ENCODE data around the gene DCUN1D2.

Gene DCUN1D2

DNA sequence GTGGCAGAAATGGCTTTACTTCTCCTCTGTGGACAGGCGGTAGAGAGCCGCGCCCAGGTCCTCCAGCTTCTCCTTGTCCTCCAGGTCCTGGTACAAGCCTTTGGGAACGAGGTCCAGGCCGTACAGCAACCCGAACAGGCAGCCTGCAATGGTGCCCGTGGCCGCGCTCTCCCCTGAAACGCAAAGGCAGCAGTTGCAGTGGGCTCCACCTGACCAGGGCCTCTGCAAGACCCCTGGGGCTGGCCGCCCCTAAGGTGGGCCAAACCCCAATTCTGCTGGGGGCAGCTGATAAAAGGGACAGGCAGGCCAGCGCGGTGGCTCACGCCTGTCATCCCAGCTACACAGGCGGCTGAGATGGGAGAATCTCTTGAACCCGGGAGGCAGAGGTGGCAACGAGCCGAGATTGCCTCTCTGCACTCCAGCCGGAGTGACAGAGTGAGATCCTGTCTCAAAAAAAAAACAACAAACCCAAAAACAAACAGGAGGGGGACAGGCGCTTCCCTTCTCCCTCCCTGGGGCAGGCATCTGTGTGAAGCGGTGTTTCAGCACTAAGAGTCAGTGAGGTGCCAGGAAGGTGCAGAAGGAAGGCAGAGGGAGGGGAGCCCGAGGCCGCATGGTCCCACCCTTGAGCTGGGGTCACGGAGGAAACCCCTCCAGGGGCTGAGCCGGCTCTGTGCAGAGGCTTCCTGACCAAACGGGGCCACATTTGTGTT, 67.5 kb downstream of the DCUN1D2 start:
- DNase-seq (ENCODE audit: low read depth), result no peak

DNA sequence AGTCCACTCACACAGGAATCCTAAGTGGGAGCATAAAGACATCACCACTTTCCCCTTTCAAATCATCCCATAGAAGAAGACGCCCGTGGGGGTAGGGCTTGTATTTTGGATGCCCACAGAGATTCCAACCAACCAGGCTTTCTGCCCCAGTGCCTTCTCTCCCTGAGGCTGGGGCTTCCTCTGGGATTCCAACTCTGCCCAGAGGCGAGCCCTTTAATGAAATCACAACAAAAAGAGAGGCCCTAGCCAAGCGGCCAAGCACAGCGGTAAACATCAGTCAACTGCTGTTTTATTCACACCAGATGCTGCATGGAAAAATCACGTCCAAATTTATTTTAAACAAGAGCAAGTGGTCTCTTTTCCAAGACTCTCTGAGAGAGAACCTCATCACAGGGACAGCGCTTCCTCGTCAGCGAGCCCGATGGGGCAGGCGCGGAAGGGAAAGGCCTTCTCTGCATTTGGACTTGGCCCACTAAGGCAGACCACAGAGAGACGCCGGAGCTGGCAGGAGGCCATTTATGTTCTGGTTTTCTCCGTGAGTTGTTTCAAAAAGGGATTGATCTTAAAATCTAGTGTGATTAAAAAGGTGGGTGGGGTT, 68.7 kb downstream of the DCUN1D2 start:
- peak; percentile 46 for DNase-seq (ENCODE audit: low read depth)

DNA sequence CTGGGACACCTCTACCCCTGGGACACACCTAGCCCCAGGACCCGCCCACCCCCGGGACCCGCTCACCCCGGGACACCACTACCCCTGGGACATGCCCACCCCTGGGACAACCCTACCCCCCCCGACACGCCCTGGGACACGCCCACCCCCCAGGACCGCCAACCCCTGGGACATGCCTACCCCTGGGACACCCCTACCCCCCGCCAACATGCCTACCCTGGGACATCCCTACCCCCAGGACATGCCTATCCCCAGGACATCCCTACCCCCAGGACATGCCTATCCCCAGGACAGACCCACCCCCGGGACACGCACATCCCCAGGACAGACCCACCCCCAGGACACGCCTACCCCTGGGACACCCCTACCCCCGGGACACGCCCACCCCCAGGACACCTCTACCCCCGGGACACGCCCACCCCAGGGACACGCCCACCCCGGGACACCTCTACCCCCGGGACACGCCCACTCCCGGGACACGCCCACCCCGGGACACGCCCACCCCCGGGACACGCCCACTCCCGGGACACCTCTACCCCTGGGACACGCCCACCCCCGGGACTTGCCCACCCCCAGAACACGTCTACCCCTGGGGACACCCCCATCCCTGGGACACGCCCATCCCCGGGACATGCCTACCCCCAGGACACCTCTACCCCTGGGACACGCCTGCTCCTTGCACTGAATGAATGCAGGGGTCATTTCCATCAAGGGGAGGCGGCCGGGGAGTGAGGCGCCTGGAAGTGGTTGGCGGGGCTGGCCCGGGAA, 69.5 kb downstream of the DCUN1D2 start:
- DNase-seq (ENCODE audit: low read depth), result no peak

DNA sequence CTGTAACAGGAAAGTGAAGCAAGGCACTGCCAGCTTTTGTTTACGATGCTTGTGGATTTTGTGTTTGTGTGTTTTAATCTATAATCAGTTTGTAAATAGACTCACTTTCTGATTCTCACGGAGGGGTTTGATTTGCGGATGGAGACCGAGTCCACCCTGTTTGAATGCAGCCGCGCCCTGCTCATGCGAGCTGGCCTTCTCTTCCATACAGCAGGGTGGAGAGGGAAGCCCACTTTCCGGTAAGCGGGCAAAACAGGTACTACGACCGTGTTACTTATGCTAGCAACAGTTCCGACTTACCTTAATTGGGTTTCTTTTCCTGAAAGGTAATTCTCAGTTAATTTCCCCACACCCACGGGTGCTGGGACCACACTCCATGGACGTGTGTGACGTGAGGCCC, 70.3 kb downstream of the DCUN1D2 start:
- no peak for DNase-seq (ENCODE audit: low read depth)

DNA sequence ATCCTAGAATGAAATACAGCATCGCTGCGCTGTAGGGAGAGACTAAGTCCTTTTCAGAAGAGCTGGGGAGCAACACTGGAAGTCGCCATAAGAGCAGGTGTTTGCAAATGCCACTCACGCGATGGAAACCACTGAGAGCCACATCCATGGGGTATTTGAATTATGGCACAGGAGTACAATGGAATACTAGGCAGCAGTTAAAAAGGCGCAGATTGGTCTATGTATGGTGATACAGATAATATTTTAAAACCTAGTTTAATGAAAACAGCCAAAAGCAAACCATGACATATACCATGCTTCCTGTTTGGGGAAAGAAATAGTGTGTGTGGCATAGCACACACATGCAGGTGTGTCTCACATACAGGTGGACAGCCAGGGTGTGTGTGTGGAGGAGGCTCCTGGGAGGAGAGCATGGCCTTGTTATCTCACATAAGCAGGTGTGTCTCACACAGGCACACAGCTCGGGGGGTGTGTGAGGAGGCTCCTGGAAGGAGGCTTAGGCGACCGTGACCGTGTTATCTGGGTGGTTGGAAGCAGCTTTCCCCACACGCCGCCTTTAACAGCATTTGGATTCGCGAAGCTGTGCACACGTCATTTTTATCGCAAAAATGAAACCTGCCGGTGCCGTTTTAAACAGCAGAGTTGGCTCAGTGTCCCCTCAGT, 70.8 kb downstream of the DCUN1D2 start:
- no peak for DNase-seq (ENCODE audit: low read depth)

DNA sequence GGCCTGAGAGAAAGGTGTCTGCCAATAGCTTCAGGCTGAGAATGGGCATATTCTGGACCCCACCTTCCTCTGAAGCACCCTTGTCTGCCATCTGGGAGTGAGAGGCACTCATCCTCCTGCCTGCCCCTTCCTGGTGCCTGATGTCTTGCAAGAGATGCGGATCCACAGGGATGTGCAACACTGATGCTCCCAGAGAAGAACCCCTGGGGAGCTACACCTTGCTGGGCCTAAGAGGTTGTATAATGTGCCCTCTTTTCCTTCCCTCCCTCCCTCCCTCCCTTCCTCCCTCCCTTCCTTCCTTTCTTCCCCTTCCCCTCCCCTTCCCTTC, 71.8 kb downstream of the DCUN1D2 start:
- DNase-seq (ENCODE audit: low read depth), result no peak

DNA sequence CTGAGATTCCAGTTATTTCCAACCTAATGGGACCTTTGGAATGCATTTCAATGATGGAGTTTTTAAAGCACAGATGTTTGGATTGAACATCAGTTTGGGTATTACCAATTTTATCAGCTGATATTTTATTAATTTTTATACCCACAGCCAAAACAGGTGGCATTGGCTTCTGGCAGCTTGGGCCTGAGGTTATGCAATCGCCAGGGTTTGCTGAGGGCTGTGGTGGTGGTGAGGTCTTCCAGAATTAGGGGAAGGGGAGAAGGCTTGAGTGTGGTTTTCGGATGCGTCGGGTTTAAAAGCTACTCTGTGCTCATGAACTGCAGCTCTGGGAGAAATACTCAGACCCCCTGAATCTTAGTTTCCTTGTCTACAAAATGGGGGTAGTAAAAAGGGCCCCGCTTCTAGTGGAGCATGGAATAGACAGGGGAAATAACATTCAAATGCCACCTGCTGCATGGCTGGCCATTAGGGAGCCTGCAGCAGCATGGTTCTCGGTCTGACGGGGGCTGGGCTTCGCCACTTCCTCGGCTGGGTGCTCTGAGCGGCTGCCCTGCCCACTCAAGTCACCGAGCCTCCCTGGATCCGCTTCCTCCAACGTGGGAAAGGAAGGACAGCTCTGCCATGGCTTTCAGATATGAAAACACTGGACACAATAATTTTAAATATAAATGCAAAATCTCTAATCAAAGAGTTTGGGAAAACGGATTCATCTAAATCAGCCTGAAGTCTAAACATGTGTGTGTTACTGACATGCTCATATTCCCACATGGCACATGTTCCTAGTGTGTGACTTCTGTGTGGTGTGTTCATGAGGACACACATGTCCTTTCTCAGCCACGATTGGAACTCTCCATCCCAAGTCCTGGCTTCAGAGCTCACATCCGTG, 72.4 kb downstream of the DCUN1D2 start:
- DNase-seq (ENCODE audit: low read depth), result no peak

DNA sequence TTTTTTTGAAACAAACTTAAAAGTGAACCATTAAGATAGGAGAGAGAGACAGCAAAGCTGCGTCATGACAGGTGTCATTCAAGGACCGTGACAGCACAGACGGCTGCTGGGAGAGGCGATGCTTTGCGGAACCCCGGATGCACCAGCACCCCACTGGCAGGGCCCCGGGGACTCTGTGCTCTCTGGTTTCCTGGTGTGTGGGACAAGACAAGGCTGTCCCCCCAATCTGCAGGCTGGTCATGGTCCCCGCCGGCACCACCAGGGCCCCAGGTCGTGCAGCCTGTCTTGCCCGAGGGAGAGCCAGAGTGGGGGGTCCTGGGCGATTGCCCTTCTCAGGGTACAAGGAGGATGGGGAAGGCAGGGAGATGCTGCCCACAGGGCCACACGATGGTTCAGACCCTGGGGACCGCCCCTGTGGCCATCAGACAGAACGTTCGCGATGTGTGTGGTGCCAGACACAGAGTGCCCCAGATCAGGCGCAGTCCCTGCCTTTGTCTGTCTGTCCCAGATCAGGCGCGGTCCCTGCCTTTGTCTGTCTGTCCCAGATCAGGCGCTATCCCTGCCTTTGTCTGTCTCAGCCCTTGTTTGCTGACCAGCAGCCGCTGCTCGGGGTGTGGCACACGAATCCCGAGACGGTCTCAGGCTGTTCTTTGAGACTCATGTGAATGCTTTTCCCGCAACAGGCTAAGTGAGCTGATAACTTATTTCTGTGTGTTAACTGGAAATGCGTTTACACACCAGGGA, 73.3 kb downstream of the DCUN1D2 start:
- no peak for DNase-seq (ENCODE audit: low read depth)

DNA sequence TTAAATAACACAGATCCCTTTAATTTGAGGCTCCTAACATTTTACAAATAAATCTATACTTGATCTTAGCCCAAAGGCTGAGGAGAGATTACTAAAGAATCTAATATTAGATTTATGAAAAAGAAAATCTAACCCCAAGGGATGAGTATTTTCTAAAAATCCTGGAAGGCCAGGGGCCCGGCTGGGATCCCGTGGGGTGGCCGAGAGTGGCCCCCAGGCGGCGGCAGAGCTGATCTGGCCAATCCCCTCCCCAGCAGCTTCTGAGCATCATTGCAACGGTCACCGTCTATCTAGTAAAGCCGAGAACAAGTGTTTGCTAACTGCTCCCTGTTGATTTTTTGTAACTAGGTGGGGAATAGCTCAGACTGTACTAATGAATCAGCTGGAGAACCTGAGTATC, 74.7 kb downstream of the DCUN1D2 start:
- no peak for DNase-seq (ENCODE audit: low read depth)

DNA sequence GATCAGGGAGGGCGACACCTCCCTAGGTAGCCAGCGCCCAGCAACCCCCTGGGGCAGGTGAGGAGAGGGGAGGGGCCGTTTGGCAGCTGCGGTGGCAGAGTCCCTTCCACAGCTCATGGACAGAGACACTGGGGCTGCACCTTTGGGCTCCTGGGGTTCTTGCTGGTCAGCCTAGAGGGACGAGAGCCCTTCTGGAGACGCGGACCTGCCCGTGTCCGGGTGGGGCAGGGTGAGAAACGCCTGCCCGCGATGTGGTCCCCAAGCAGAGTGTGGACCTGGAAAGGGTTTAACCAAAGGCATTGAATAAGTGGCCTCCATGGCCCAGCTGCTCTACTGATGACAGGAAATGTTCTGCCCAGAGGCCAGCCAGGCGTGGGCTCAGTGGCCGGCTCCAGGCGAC, 75.5 kb downstream of the DCUN1D2 start:
- DNase-seq (ENCODE audit: low read depth), result no peak

DNA sequence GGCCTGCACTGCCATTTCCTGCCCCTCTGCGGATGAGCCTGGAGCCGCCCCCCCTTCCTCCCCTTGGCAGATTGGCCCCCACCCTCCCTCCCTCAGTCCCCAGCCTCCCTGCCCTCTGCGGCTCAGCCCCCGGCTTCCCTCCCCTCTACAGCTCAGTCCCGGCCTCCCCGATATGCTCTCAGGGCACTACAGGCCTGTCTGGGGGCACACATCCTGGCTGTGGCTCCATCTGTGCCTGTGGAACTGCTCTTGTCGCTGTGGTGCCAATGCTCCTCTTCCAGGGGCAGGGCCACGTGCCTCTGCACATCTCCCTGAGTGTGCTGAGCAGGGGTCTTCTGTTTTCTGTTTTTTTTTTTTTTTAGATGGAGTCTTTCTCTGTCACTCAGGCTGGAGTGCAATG, 76.2 kb downstream of the DCUN1D2 start:
- DNase-seq (ENCODE audit: low read depth), result no peak

DNA sequence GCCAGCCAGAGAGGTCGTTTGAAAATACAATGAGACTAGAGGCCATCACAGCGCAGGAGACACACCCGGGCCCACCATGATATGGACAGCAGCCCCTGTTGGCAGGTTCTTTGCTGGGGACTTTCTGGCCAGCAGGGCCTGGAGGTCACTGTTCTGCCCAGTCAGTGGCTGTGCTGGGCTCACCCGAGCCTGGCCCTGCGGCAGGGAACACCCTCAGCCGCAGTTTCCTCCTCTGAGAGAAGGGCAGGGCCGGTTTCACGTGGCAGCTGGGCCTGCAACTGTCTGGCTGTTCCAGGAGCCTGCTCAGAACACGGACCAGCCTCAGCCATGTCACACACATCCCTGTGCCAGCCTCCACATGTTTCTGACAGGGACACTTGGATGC, 76.6 kb downstream of the DCUN1D2 start:
- DNase-seq (ENCODE audit: low read depth), result no peak

DNA sequence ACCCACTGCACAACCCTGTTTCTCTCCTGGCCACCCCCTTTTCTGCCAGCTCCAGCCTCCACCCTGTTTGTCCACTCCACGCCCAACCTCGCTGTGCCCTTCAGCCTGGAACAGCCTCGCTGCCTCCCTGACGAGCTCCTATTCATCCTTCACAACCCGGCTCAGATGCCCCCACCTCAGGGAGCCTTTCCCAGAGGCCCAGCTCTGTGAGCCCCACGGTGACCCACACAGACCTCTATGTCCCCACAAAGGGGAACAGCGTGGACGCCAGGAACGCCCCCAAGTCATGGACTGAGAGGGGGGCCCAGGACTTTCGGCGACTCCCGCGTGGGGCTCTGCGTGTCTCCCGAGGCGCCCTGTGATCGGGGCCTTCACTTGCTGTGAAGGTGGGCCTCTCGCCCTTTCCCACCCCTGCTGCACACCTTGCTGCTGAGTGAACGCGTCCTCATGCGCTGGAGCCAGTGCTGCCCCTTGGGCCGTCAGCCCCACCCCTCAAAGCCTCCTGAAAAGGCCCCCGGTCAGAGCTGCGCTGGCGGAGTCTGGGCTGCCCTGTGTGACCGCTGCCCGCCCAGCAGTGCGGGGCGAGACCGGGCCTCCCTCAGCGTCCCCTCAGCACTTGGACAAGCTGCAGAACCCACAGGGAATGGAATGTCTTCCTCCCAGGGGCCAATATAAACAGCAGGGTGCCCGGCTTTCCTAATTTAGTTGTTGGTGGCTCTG, 77.2 kb downstream of the DCUN1D2 start:
- no peak for DNase-seq (ENCODE audit: low read depth)

DNA sequence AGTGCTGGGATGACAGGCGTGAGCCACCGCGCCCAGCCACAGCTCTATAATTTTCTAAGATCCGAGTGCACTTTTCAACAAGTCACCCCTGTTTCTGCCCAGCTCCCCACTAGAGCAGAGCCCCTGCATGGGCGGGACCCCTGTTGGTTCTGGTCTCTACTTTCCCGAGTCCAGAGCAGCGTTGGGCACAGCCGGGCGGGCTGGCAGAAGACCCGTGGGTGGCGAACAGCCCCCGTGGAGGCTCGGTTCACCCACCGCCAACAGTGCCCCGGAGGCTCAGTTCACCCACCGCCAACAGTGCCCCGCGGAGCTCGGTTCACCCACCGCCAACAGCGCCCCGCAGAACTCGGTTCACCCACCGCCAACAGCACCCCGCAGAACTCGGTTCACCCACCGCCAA, 78.1 kb downstream of the DCUN1D2 start:
- no peak for DNase-seq (ENCODE audit: low read depth)

DNA sequence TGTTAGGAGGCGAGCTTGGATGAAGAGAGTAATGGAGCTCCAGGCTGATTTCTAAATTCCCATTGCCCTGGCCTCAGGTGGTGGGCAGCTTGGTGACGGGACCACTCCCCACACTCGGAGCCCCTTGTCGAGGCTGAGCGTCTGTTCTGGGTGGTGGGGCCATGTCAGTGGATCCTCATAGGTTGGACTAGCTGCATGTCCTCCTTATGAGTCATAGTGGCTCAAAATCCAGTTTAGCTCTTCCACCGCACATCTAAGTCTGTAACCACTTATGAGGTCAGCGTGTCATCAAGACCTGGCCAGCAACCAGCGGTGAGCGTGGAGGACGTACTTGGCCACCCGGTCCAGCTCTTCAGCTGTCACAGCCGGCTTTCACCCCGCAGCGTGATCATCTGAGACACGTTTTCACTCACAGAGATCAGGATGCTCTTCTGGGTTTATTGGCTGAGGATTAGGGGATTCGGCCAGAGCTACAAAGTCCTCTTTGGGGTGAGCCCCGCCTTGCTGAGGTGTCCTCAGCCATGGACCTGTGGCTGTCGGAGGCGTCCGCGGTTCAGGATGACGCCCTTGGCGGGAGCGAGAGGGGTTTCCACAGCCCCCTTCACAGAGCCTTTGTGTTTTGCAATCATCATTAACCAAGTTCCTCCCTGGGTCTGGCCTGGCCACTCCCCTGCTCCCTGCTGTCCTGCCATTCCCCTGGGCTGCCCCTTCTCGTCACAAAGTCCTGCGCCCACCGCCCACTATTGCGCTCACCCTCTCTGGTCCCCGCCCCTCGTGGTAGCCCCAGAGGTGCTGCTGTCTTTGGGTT, 79.1 kb downstream of the DCUN1D2 start:
- peak; percentile 96 for DNase-seq (ENCODE audit: low read depth)

DNA sequence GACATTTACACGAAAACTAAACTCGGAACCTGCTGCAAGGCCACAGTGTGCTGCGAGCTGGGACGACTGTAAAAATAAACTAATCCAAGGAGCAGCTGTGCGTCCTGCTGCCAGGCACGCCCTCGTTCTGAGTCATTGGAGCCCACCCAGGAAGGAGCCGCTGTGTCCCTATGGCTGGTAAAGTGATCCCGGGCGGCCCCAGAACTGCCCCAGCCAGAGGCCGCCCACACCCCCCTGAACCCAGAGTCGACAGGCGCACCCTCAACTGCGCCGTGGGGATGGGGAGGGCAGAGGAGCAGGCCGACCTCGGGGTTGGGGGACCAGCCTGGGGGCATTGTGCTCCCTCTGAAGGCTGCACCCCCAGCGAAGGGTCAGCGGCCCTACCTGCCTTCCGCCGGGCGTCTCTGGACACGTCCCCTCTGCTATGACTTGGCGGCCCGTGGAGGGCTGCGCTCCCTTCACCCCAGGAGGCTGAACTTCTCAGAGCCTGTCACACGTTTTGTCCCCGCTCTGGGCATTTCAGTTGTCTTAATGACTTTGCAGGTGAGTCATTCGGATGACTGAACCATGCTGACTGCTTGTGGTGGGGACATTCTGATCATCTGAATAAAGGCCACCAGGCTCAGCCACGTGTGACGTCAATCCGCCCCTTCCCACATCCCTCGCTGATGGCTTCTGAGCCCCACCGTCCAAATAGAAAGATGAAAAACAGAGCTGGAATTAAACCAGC, 79.9 kb downstream of the DCUN1D2 start:
- peak; percentile 49 for DNase-seq (ENCODE audit: low read depth)

DNA sequence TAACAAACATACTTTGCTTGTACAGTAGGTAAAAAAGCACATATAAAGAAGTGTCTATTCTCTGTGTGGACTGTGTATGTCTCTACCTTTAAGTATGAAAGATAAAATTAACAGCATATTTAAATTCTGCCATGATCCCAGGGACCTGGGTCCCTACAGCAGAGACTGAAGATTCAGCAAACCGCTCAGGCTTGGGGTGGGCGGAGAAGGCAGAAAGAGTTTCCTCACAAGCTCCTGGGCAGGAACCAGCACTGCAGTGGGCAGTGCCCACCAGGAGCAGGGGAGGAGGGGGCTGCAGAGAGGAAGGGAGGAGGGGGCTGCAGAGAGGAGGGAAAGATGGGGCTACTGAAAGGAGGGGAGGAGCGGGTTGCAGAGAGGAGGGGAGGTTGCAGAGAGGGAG, 81.9 kb downstream of the DCUN1D2 start:
- DNase-seq (ENCODE audit: low read depth), result no peak

DNA sequence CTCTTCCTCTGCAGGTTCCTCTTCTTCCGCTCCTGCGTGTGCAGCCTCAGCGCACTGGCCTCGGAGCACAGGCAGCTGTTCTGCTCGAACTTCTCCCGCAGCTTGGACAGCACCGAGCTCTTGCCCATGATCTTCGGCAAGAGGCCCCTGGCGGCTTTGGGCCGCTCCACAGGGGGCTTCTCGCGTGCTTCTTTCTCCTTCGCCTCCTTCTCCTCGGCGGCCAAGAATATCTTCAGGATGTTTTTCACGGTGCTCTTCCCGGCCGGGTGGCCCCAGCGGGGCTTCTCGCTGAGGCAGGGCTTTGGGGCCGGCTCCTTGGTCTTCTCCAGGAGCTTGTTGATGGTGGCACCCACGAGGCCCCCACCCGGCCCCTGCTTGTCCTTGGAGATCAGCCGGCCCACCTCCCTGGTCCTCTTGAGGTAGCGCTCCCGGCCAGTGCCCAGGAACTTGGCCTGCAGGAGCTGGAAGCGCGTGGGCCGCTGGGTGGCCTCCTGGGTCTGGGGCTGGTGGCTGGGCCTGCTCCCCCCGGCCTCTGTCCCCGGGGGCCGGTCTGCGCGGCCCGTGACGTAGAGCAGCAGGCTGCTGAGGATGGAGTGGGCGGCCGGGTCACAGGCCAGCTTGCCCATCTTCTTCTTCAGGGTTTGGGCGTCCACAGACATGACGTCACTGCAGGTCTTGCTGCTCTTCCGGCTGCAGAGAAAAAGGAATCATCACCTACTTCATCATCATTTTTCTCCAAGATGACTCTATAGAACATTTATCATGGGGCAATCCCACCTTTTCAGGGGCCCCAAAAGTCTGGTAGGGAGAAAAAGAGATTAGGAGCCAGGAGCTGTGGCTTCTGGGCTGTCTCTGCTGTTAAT, 82.7 kb downstream of the DCUN1D2 start:
- DNase-seq (ENCODE audit: low read depth), result no peak
